ENCODE data around the gene RMRP.

Gene RMRP

DNA sequence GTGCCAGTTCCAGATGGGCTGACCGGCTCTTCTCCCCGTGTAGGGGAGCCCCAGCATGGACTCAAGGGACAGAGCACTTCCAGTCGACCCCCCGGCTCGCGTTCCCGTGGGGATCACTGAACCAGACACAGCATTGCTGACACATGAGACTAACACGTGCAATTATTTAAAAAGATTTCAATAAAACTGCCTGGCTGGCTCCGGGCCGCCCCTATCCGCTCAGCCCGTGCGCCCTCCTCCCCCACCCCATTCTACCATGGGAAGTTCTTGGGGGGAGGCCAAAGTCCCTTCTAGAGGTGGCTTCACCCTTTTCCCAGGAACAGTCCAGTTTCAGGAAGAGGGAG, 48.0 kb downstream of the RMRP start:
- Histone ChIP-seq H3K4me1 (ENCODE audit: control extremely low read depth in 1 of 4, control insufficient read depth in 4 of 4, insufficient read depth in 4 of 4, low read length in 3 of 4) (peaks cover 0 to 16% (median 14%) of the 10 kb centered on the region in 4 experiments), H3K4me3 (ENCODE audit: control insufficient read depth in 1 of 7, extremely low read depth in 1 of 7, insufficient read depth in 4 of 7, low read depth in 2 of 7, low read length in 6 of 7) (no peak overlapping the region), H3K27ac (ENCODE audit: insufficient read depth in 1 of 2, low read depth in 1 of 2, low read length in 2 of 2, poor library complexity in 1 of 2, severe bottlenecking in 2 of 2) (no peak overlapping the region), H3K9me3 (ENCODE audit: control extremely low read depth in 1 of 5, control insufficient read depth in 4 of 5, insufficient read depth in 2 of 5, low read depth in 1 of 5, low read length in 4 of 5) (no peaks in the 10 kb centered on the region), H3K36me3 (ENCODE audit: control insufficient read depth in 4 of 4, insufficient read depth in 4 of 4, low read length in 3 of 4) (peaks cover 0 to 31% (median 24%) of the 10 kb centered on the region in 4 experiments), H3K27me3 (replicated peaks in 2 of 5; ENCODE audit: control insufficient read depth in 4 of 5, insufficient read depth in 5 of 5, low read length in 4 of 5) (no peaks in the 10 kb centered on the region)
- no peak for DNase-seq
- ChIA-PET CTCF (interaction anchor here (1.7 to 11.4 kb wide), 4 partner anchors 11 to 50 kb away, joined by 7 to 105 read pairs (median 52); partner anchors contain the start of genes ARHGEF39, CCDC107, RMRP and SIT1), POLR2A (no interaction called here)
- over 99% methylated on average over 13 of the region's 13 CpGs for WGBS (ENCODE audit: insufficient coverage)

DNA sequence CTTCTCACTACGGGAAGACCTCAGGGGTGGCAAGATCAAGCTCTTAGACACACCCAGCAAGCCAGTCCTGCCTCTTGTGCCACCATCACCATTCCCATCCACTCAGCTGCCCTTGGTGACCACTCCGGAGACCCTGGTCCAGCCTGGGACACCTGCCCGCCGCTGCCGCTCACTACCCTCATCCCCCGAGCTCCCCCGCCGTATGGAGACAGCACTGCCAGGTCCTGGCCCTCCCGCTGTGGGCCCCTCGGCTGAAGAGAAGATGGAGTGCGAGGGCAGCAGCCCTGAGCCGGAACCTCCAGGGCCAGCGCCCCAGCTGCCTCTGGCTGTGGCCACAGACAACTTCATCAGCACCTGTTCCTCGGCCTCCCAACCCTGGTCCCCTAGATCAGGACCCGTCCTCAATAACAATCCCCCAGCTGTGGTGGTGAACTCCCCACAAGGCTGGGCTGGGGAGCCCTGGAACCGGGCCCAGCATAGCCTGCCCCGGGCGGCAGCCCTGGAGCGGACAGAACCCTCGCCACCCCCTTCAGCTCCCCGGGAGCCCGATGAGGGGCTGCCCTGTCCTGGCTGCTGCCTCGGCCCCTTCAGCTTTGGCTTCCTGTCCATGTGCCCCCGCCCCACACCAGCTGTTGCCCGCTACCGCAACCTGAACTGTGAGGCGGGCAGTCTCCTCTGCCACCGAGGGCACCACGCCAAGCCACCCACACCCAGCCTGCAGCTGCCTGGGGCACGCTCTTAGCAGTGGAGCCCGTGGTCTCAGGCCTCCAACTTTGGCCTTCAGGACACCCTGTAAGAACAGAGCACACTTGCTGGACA, 48.6 kb downstream of the RMRP start:
- ChIA-PET CTCF (interaction anchor here (1.4 to 11.4 kb wide), 7 partner anchors 8 to 87 kb away, joined by 3 to 105 read pairs (median 7); partner anchors contain the start of genes ARHGEF39, CCDC107, RMRP and SIT1), POLR2A (no interaction called here)
- H3K9me3 ChIP-seq (ENCODE audit: control extremely low read depth in 1 of 5, control insufficient read depth in 4 of 5, insufficient read depth in 2 of 5, low read depth in 1 of 5, low read length in 4 of 5): no peaks in the 10 kb centered on the region

DNA sequence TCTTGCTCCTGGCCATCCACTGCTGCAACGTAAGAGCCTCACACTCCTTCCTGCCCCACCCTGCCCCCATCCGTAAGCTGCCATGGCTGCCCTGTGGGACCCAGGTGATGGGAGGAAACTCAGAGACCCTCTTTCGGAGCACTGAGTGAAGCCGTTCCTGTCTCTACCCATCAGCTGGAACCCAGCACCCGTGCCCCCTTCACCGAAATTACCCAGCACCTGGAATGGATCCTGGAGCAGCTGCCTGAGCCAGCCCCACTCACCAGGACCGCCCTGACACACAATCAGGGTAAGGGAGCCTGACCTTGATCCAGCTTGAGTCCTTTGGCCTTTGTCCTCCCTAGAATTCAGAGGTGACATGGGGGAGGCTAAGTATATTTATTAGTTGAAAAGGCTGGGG, 49.6 kb downstream of the RMRP start:
- ChIA-PET POLR2A (interaction anchor here (0.6 kb wide), 1 partner anchor 174 kb away, joined by 3 read pairs; no protein-coding TSS in a partner anchor), CTCF (interaction anchor here (0.6 to 11.4 kb wide), 8 partner anchors 8 to 697 kb away, joined by 3 to 105 read pairs (median 5); partner anchors contain the start of genes ARHGEF39, CCDC107, RMRP and SIT1)
- Histone ChIP-seq H3K27me3 (replicated peaks in 2 of 5; ENCODE audit: control insufficient read depth in 4 of 5, insufficient read depth in 5 of 5, low read length in 4 of 5) (no peaks in the 10 kb centered on the region), H3K4me3 (ENCODE audit: control insufficient read depth in 1 of 7, extremely low read depth in 1 of 7, insufficient read depth in 4 of 7, low read depth in 2 of 7, low read length in 6 of 7) (no peak overlapping the region), H3K4me1 (ENCODE audit: control extremely low read depth in 1 of 4, control insufficient read depth in 4 of 4, insufficient read depth in 4 of 4, low read length in 3 of 4) (peaks cover 5 to 26% (median 25%) of the 10 kb centered on the region in 4 experiments), H3K27ac (ENCODE audit: insufficient read depth in 1 of 2, low read depth in 1 of 2, low read length in 2 of 2, poor library complexity in 1 of 2, severe bottlenecking in 2 of 2) (no peak overlapping the region), H3K36me3 (ENCODE audit: control insufficient read depth in 4 of 4, insufficient read depth in 4 of 4, low read length in 3 of 4) (peaks cover 0 to 31% (median 24%) of the 10 kb centered on the region in 4 experiments), H3K9me3 (ENCODE audit: control extremely low read depth in 1 of 5, control insufficient read depth in 4 of 5, insufficient read depth in 2 of 5, low read depth in 1 of 5, low read length in 4 of 5) (no peaks in the 10 kb centered on the region)
- DNase-seq: no peak
- 100% methylated on average over 5 of the region's 7 CpGs for WGBS (ENCODE audit: insufficient coverage)

More for the DNA sequence above, 48.6 kb downstream of the RMRP start:
- H3K4me1 ChIP-seq (ENCODE audit: control extremely low read depth in 1 of 4, control insufficient read depth in 4 of 4, insufficient read depth in 4 of 4, low read length in 3 of 4): peaks cover 0 to 21% (median 20%) of the 10 kb centered on the region in 4 experiments
- no peak overlapping the region for H3K27ac ChIP-seq (ENCODE audit: insufficient read depth in 1 of 2, low read depth in 1 of 2, low read length in 2 of 2, poor library complexity in 1 of 2, severe bottlenecking in 2 of 2)
- no peaks in the 10 kb centered on the region for H3K27me3 ChIP-seq (replicated peaks in 2 of 5; ENCODE audit: control insufficient read depth in 4 of 5, insufficient read depth in 5 of 5, low read length in 4 of 5)
- WGBS (ENCODE audit: insufficient coverage): 96% methylated on average over 27 of the region's 31 CpGs
- no peak overlapping the region for H3K4me3 ChIP-seq (ENCODE audit: control insufficient read depth in 1 of 7, extremely low read depth in 1 of 7, insufficient read depth in 4 of 7, low read depth in 2 of 7, low read length in 6 of 7)
- H3K36me3 ChIP-seq (ENCODE audit: control insufficient read depth in 4 of 4, insufficient read depth in 4 of 4, low read length in 3 of 4): peaks cover 0 to 31% (median 24%) of the 10 kb centered on the region in 4 experiments
- DNase-seq: no peak

All from common myeloid progenitor, CD34-positive (primary cell).